GM06990 (cell line): ENCODE data around the gene MRO.

ENCODE experiments used
- DNase-seq: peaks from one replicate; pipeline ENCODE4 v3.0.0-alpha.2; 2011; ENCODE audit not compliant: insufficient read length; ENCODE audit errors: extremely low read depth
- H3K27me3 ChIP-seq: replicated peaks from 2 replicates; pipeline ENCODE4 v1.6.0; 2011; ENCODE audit warnings: low read length; ENCODE audit not compliant: control insufficient read depth, insufficient read depth
- H3K36me3 ChIP-seq: 2 replicates; pipeline ENCODE4 v1.5.1; 2011; ENCODE audit warnings: low read length; ENCODE audit not compliant: control insufficient read depth, insufficient read depth
- H3K4me3 ChIP-seq: replicated peaks from 2 replicates; pipeline ENCODE4 v1.5.1; 2011; ENCODE audit warnings: low read depth, mild to moderate bottlenecking, control low read depth, low read length
- CTCF ChIP-seq: IDR thresholded peaks from 2 replicates; pipeline ENCODE4 v1.5.1; 2011; ENCODE audit warnings: low read length, control low read depth, mild to moderate bottlenecking, inconsistent platforms; ENCODE audit not compliant: insufficient read depth, poor library complexity, severe bottlenecking

The MRO gene

DNA sequence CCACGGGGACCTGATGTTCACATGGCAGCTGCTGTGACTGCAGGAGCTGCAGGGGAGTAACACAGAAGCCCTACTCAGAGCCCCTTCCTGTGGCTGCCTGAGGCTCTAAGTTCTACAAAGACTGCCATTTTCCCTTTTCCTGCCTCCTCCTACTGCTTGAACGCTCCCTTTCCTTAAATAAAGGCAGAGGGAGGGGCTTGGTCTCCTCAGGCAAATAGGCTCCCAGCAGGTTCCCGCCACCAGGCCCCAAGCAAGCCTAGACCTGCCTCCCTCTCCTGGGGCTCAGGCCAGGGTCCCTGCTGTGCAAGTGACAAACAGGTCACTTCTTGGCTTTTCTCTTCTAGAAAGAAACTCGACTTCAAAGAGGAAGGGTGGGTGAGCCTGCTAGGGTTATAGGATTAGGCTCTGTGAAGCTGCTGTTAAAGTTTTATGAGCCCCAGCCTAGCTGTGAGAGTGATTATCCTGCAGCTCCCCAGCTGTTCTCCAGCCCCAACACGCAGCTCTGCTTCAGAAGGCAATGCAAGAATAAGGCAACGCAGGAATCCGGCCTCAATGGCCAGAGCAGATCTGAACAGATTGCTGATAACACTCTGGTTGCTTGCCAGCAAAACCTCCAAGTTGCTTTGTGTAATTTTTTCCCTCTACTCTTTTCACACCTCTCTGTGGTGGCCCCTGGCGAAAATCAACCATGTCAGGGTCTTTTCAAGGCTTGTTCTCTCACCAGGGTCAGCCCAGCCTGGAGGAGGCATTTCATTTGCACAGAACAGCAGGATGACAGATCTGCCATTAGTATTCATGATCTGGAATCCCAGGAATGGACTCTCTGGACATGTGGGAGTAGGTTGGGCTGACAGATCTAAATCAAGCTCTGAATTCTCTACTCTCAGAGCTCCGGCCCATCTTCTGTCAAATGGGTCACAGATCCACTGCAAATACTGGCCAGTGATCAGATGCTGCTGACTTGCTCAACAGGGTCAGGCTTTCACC lies 71.3 kb downstream of the MRO start:
- Histone ChIP-seq H3K36me3 (no peaks in the 10 kb centered on the region), H3K4me3 (no peak overlapping the region), H3K27me3 (peaks cover 1% of the 10 kb centered on the region)
- TF ChIP-seq CTCF = no peak
- DNase-seq = no peak

- DNase-seq = no peak
- TF ChIP-seq CTCF = no peak
Measured at GRCh38 chr18:50747849-50748242, 72.0 kb downstream of the MRO start.

GRCh38 chr18:50745945-50746344 lies 73.9 kb downstream of the MRO start:
- Histone ChIP-seq H3K4me3 (no peak overlapping the region), H3K27me3 (peaks cover 1% of the 10 kb centered on the region), H3K36me3 (no peaks in the 10 kb centered on the region)
- TF ChIP-seq CTCF = no peak
- DNase-seq = no peak

More at GRCh38 chr18:50747849-50748242, 72.0 kb downstream of the MRO start:
- H3K4me3 ChIP-seq = no peak overlapping the region
- peaks cover 1% of the 10 kb centered on the region for H3K27me3 ChIP-seq
- H3K36me3 ChIP-seq = no peaks in the 10 kb centered on the region
